Lung (tissue), 12 donors: ENCODE results near the gene MTMR1. TPM values are rescaled to one million over a fixed set of nuclear protein-coding genes. Genes with fewer than 3 reads are reported as not detected.

ENCODE experiments used
- ATAC-seq: fragments of 200-7000 bp; cut with Tn5 transposase; one replicate; pipeline ENCODE4 v1.9.1; 2020; ENCODE audit warnings: moderate number of reproducible peaks; ENCODE audit not compliant: insufficient read depth, low FRiP score
- DNase-seq, 3 donors: peaks; one replicate each; pipeline ENCODE4 v3.0.0-alpha.2; 2013 to 2017
- H3K27ac ChIP-seq, 2 donors: one replicate each; pipeline ENCODE4 v1.5.1; 2013; ENCODE audit warnings: mild to moderate bottlenecking in 2 of 2, moderate library complexity in 2 of 2, control low read depth in 1 of 2, inconsistent platforms in 1 of 2, low read depth in 1 of 2, low read length in 1 of 2
- H3K27me3 ChIP-seq, 3 donors: one replicate each; pipeline ENCODE4 v1.5.1; 2013; ENCODE audit warnings: low read length in 2 of 3; ENCODE audit not compliant: control insufficient read depth in 3 of 3, insufficient read depth in 3 of 3
- H3K36me3 ChIP-seq, 4 donors: one replicate each; pipeline ENCODE4 v1.5.1; 2013; ENCODE audit warnings: low read length in 4 of 4, mild to moderate bottlenecking in 1 of 4, moderate library complexity in 1 of 4; ENCODE audit not compliant: control insufficient read depth in 4 of 4, insufficient read depth in 4 of 4
- H3K4me1 ChIP-seq, 5 donors: one replicate each; pipeline ENCODE4 v1.5.1; 2013; ENCODE audit warnings: low read length in 5 of 5, mild to moderate bottlenecking in 2 of 5, moderate library complexity in 1 of 5; ENCODE audit not compliant: control insufficient read depth in 5 of 5, insufficient read depth in 5 of 5
- H3K4me3 ChIP-seq: one replicate; pipeline ENCODE4 v1.5.1; 2013; ENCODE audit warnings: mild to moderate bottlenecking, control low read depth, moderate library complexity
- H3K9ac ChIP-seq, 2 donors: one replicate each; pipeline ENCODE4 v1.5.1; 2013; ENCODE audit warnings: low read length in 2 of 2, control low read depth in 1 of 2; ENCODE audit not compliant: insufficient read depth in 1 of 2
- H3K9me3 ChIP-seq, 4 donors: one replicate each; pipeline ENCODE4 v1.5.1; 2013; ENCODE audit warnings: low read length in 3 of 4, mild to moderate bottlenecking in 1 of 4, moderate library complexity in 1 of 4; ENCODE audit not compliant: control insufficient read depth in 4 of 4, insufficient read depth in 3 of 4
- CTCF ChIP-seq: IDR thresholded peaks from 2 replicates; pipeline ENCODE4 v1.5.1; 2012; ENCODE audit warnings: mild to moderate bottlenecking; ENCODE audit errors: control extremely low read depth, extremely low read depth
- WGBS, 2 donors: extraction: QIAGEN DNeasy Blood & Tissue Kit; methylation state at CpG; one replicate each; pipeline ENCODE4 v1.1.7; 2013; 5-methylcytosine and 5-hydroxymethylcytosine counted together
- polyA plus RNA-seq, 2 donors: library from polyadenylated mRNA; stranded (reverse); fragments of 200-250 nt; gene quantifications; one replicate each; pipeline ENCODE4 v1.2.1, GENCODE V29; 2013
- total RNA-seq, 2 donors: library from RNA; depleted of rRNA in 1 of 2; stranded (reverse); fragments of >200 nt in 1 of 2; gene quantifications; one replicate each; pipeline ENCODE4 v1.2.1, GENCODE V29; 2014 to 2021
- donor health status: control.
- donor health status: control.
- donor health status: Bipolar disorder and iron deficiency.
- donor health status: healthy.
- donor health status: DM: yes; HTN: yes; CAD: no.

The MTMR1 gene
- total and polyA plus RNA-seq, 4 donors: 10.0 to 37.6 (median 15.9) TPM

GRCh38 chrX:150759568-150760416 lies 66.6 kb downstream of the MTMR1 start:
- DNase-seq (no peak), ATAC-seq (no peak)
- Histone ChIP-seq H3K36me3 (peaks cover 0 to 4% (median 0%) of the 10 kb centered on the region in 4 donors), H3K9me3 (no peaks in the 10 kb centered on the region), H3K27me3 (no peaks in the 10 kb centered on the region), H3K4me1 (peaks cover 0 to 7% (median 0%) of the 10 kb centered on the region in 5 donors), H3K9ac (no peak overlapping the region), H3K4me3 (no peak overlapping the region), H3K27ac (no peak overlapping the region)
- 81 to 91% methylated on average over 18 to 22 of the region's 22 CpGs for WGBS, 2 donors
- TF ChIP-seq CTCF: no peak

GRCh38 chrX:150761176-150761818 lies 68.1 kb downstream of the MTMR1 start:
- peaks cover 0 to 7% (median 2%) of the 10 kb centered on the region in 4 donors for H3K36me3 ChIP-seq
- H3K27ac ChIP-seq: no peak overlapping the region
- H3K4me3 ChIP-seq: no peak overlapping the region
- ATAC-seq (no peak), DNase-seq (no peak)
- no peak overlapping the region for H3K9ac ChIP-seq
- H3K4me1 ChIP-seq: peaks cover 0 to 7% (median 0%) of the 10 kb centered on the region in 5 donors
- no peak for TF ChIP-seq CTCF
- H3K9me3 ChIP-seq: no peaks in the 10 kb centered on the region
- no peaks in the 10 kb centered on the region for H3K27me3 ChIP-seq
- 62 to 85% methylated on average over 7 of the region's 7 CpGs for WGBS, 2 donors

- ATAC-seq: no peak
- H3K36me3 ChIP-seq: peaks cover 0 to 7% (median 2%) of the 10 kb centered on the region in 4 donors
- no peak overlapping the region for H3K4me3 ChIP-seq
- no peaks in the 10 kb centered on the region for H3K27me3 ChIP-seq
- TF ChIP-seq CTCF: no peak
- no peak overlapping the region for H3K27ac ChIP-seq
- WGBS, 2 donors: 84 to 89% methylated on average over 8 of the region's 8 CpGs
- no peaks in the 10 kb centered on the region for H3K9me3 ChIP-seq
- DNase-seq: no peak
- H3K9ac ChIP-seq: no peak overlapping the region
- H3K4me1 ChIP-seq: peaks cover 0 to 7% (median 0%) of the 10 kb centered on the region in 5 donors
Observed at GRCh38 chrX:150761819-150762216, 68.6 kb downstream of the MTMR1 start.
